OCI-LY1 (cell line): ENCODE measurements around the gene HOXC10.

Experiments
- EZH2 ChIP-seq: fragments of 200-600 bp; sonication (generic), shearing (Covaris generic); IDR thresholded peaks from 2 replicates; pipeline ENCODE4 v1.8.0; 2017; ENCODE audit warnings: borderline replicate concordance, mixed run types, mild to moderate bottlenecking, antibody characterized with exemption, low read length, moderate library complexity, mixed read lengths
- TF ChIP-seq, protein P1 (sequence below): fragments of 200-600 bp; sonication (generic), shearing (Covaris generic); IDR thresholded peaks from 2 replicates; pipeline ENCODE4 v1.5.1; 2017; ENCODE audit warnings: mild to moderate bottlenecking, antibody characterized with exemption, low read length, moderate library complexity, mixed read lengths

DNA sequence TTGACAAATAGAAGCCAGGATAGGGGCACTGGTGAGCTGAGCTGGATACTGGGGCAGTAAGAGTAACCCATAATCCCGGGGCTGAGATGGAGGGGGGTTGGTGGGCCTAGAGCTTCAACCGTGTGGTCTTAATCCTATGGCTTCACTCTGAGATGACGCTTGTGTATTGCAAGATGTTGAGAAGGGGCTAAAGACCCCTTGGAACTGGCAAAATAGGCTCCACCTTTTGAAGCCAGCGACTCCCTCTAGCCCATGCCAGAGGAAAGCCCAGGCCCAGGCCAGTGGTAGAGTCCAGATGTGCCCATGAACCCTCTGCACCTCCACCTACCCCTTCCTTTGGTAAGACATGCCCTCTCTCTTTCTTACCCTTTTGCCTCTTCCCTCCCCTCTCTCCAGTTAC, 25.6 kb upstream of the HOXC10 start:
- TF ChIP-seq, protein P1, sequence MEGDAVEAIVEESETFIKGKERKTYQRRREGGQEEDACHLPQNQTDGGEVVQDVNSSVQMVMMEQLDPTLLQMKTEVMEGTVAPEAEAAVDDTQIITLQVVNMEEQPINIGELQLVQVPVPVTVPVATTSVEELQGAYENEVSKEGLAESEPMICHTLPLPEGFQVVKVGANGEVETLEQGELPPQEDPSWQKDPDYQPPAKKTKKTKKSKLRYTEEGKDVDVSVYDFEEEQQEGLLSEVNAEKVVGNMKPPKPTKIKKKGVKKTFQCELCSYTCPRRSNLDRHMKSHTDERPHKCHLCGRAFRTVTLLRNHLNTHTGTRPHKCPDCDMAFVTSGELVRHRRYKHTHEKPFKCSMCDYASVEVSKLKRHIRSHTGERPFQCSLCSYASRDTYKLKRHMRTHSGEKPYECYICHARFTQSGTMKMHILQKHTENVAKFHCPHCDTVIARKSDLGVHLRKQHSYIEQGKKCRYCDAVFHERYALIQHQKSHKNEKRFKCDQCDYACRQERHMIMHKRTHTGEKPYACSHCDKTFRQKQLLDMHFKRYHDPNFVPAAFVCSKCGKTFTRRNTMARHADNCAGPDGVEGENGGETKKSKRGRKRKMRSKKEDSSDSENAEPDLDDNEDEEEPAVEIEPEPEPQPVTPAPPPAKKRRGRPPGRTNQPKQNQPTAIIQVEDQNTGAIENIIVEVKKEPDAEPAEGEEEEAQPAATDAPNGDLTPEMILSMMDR: no peak
- TF ChIP-seq EZH2: no peak
